GM19328 (cell line): ENCODE results near the gene SGTA.

ENCODE experiments used
- ATAC-seq: cut with Tn5 transposase; IDR thresholded peaks from one replicate; pipeline ENCODE4 v1.9.1; 2021; ENCODE audit warnings: mild to moderate bottlenecking, moderate library complexity; ENCODE audit not compliant: unreplicated experiment

SGTA gene

GRCh38 chr19:2756921-2757881 lies 25.9 kb downstream of the SGTA start:
- ATAC-seq: no peak

- no peak for ATAC-seq
Observed at GRCh38 chr19:2756477-2756876, 26.6 kb downstream of the SGTA start.

- ATAC-seq: no peak
Observed at GRCh38 chr19:2755811-2756210, 27.3 kb downstream of the SGTA start.

- ATAC-seq: no peak
Observed at GRCh38 chr19:2755448-2755705, 27.7 kb downstream of the SGTA start.

- no peak for ATAC-seq
Observed at GRCh38 chr19:2754659-2755447, 28.2 kb downstream of the SGTA start.

- ATAC-seq: no peak
Observed at GRCh38 chr19:2751438-2751830, 31.6 kb downstream of the SGTA start.

GRCh38 chr19:2750808-2751437 lies 32.1 kb downstream of the SGTA start:
- no peak for ATAC-seq

GRCh38 chr19:2747349-2747748 lies 35.7 kb downstream of the SGTA start:
- ATAC-seq: no peak

GRCh38 chr19:2744113-2744512 lies 39.0 kb downstream of the SGTA start:
- ATAC-seq: no peak

GRCh38 chr19:2743099-2743498 lies 40.0 kb downstream of the SGTA start:
- no peak for ATAC-seq

GRCh38 chr19:2740314-2740656 lies 42.8 kb downstream of the SGTA start:
- ATAC-seq: no peak

- ATAC-seq: peak; percentile 86
Observed at GRCh38 chr19:2739602-2740313, 43.3 kb downstream of the SGTA start, which contains the start of gene SLC39A3. Gene SLC39A3 (minus strand): TSS chr19:2740017. CDS start chr19:2737257, 2,760 bp downstream.

- no peak for ATAC-seq
Observed at GRCh38 chr19:2736550-2737190, 46.4 kb downstream of the SGTA start.

GRCh38 chr19:2735374-2735773 lies 47.7 kb downstream of the SGTA start:
- no peak for ATAC-seq

GRCh38 chr19:2734589-2735288 lies 48.3 kb downstream of the SGTA start:
- ATAC-seq: no peak

GRCh38 chr19:2733930-2734588 lies 49.0 kb downstream of the SGTA start:
- no peak for ATAC-seq

GRCh38 chr19:2732883-2733282 lies 50.2 kb downstream of the SGTA start:
- no peak for ATAC-seq

GRCh38 chr19:2732157-2732725 lies 50.8 kb downstream of the SGTA start:
- no peak for ATAC-seq
